HepG2 (cell line): ENCODE measurements around the gene ICE1. TPM values are rescaled to one million over a fixed set of nuclear protein-coding genes. Genes with fewer than 3 reads are reported as not detected.

Source experiments
- ATAC-seq: fragments of 200-7000 bp; cut with Tn5 transposase; 3 replicates; pipeline ENCODE4 v1.9.1; 2020; ENCODE audit warnings: mild to moderate bottlenecking, moderate library complexity
- BruUV-seq: library from RNA; stranded (reverse); fragments of 400-500 nt; replicated peaks from 2 replicates; lab custom pipeline; 2021; lab: Mats Ljungman, UMichigan
- CTCF ChIA-PET: fragments of 300-600 bp; formaldehyde crosslinking; extraction: SDS; loops from one replicate; lab custom pipeline; 2021; ENCODE audit warnings: low total read pairs, inconsistent platforms, low intra/inter-chr PET ratio; lab: Yijun Ruan, JAX
- POLR2A ChIA-PET: fragments of 350-600 bp; sonication (Branson Sonifier 250); formaldehyde crosslinking; loops from one replicate; lab custom pipeline; 2020; ENCODE audit warnings: antibody characterized with exemption, inconsistent platforms; lab: Yijun Ruan, JAX
- DNase-seq: peaks from one replicate; pipeline ENCODE4 v3.0.0-alpha.2; 2015; ENCODE audit warnings: low spot score
- FAIRE-seq: peaks from 3 replicates; lab custom pipeline; 2011; peaks lifted over from hg19 to GRCh38; lab: Jason Lieb, UNC
- H2AFZ ChIP-seq: one replicate; pipeline ENCODE4 v1.6.1; 2011; ENCODE audit warnings: low read length, inconsistent platforms
- H3K27ac ChIP-seq: fragments of 300-600 bp; 3 replicates; pipeline ENCODE4 v1.8.0; 2011; ENCODE audit warnings: mixed run types, mild to moderate bottlenecking, mixed read lengths, low read length, inconsistent platforms; ENCODE audit not compliant: insufficient read depth; ENCODE audit errors: extremely low read length
- H3K27me3 ChIP-seq, 2 experiments: fragments of 200-600 bp in 1 of 2; 2 replicates in 1 of 2; 3 replicates in 1 of 2; pipeline versions ENCODE4 v1.6.0 to v1.8.0; 2011; ENCODE audit warnings: low read length in 2 of 2, mild to moderate bottlenecking in 2 of 2, moderate library complexity in 2 of 2, inconsistent platforms in 1 of 2; ENCODE audit not compliant: insufficient read depth in 2 of 2, control insufficient read depth in 1 of 2
- H3K36me3 ChIP-seq, 2 experiments: fragments of 200-600 bp in 1 of 2; replicated peaks in 1 of 2; 2 replicates in 1 of 2; 3 replicates in 1 of 2; pipeline versions ENCODE4 v1.5.1 to v1.8.0; 2011; ENCODE audit warnings: low read length in 2 of 2, inconsistent platforms in 1 of 2; ENCODE audit not compliant: insufficient read depth in 2 of 2, control insufficient read depth in 1 of 2
- H3K4me1 ChIP-seq: 2 replicates; pipeline ENCODE4 v1.5.1; 2012; ENCODE audit warnings: low read length, inconsistent platforms; ENCODE audit not compliant: insufficient read depth
- H3K4me2 ChIP-seq: 2 replicates; pipeline ENCODE4 v1.6.0; 2011; ENCODE audit warnings: low read depth, low read length, inconsistent platforms
- H3K4me3 ChIP-seq, 3 experiments: fragments of 200-600 bp in 1 of 3; sonication (generic), shearing (Covaris generic) in 1 of 3; replicated peaks in 1 of 3; 2 replicates each; pipeline ENCODE4 v1.5.1; 2011 to 2016; ENCODE audit warnings: low read length in 3 of 3, inconsistent platforms in 2 of 3, low read depth in 2 of 3, mild to moderate bottlenecking in 2 of 3, control low read depth in 1 of 3, mixed read lengths in 1 of 3; ENCODE audit not compliant: insufficient read depth in 1 of 3
- H3K79me2 ChIP-seq: one replicate; pipeline ENCODE4 v1.6.1; 2011; ENCODE audit warnings: low read length, inconsistent platforms; ENCODE audit not compliant: insufficient read depth
- H3K9ac ChIP-seq: 2 replicates; pipeline ENCODE4 v1.6.0; 2011; ENCODE audit warnings: mild to moderate bottlenecking, low read depth, low read length, inconsistent platforms; ENCODE audit not compliant: insufficient read depth
- H3K9me3 ChIP-seq: 2 replicates; pipeline ENCODE4 v1.5.1; 2012; ENCODE audit warnings: mild to moderate bottlenecking, low read length
- H4K20me1 ChIP-seq: 2 replicates; pipeline ENCODE4 v1.6.0; 2011; ENCODE audit warnings: inconsistent platforms, mild to moderate bottlenecking, low read length, moderate library complexity; ENCODE audit not compliant: insufficient read depth
- DR1 ChIP-seq: sonication (generic); formaldehyde crosslinking; IDR thresholded peaks from 2 replicates; pipeline ENCODE4 v1.8.0; 2021; ENCODE audit warnings: mild to moderate bottlenecking, missing genetic modification reagents, inconsistent platforms
- ETV5 ChIP-seq: IDR thresholded peaks from 2 replicates; pipeline ENCODE4 v1.6.1; 2018; ENCODE audit warnings: missing biosample characterization, missing genetic modification reagents, inconsistent platforms, borderline replicate concordance
- FOXJ3 ChIP-seq: sonication (generic); formaldehyde crosslinking; IDR thresholded peaks from 2 replicates; pipeline ENCODE4 v1.4.0; 2020; ENCODE audit warnings: missing genetic modification reagents, mild to moderate bottlenecking, borderline replicate concordance
- LCORL ChIP-seq, 2 experiments: fragments of 450-650 bp in 1 of 2; sonication (generic) in 1 of 2; formaldehyde crosslinking in 1 of 2; IDR thresholded peaks; 2 replicates each; pipeline versions ENCODE4 v1.5.0 to v1.6.1; 2017 to 2020; ENCODE audit warnings: antibody characterized with exemption in 1 of 2, missing genetic modification reagents in 1 of 2
- MLLT10 ChIP-seq: sonication (generic); formaldehyde crosslinking; IDR thresholded peaks from 2 replicates; pipeline ENCODE4 v1.4.0; 2020; ENCODE audit warnings: missing genetic modification reagents
- MTF2 ChIP-seq: sonication (generic); formaldehyde crosslinking; IDR thresholded peaks from 2 replicates; pipeline ENCODE4 v1.5.0; 2020; ENCODE audit warnings: missing genetic modification reagents, borderline replicate concordance
- PHF5A ChIP-seq: IDR thresholded peaks from one replicate; pipeline ENCODE4 v1.6.1; 2018; ENCODE audit warnings: low read depth, missing genetic modification reagents; ENCODE audit not compliant: unreplicated experiment
- SP2 ChIP-seq: sonication (generic); formaldehyde crosslinking; IDR thresholded peaks from 2 replicates; pipeline ENCODE4 v1.5.1; 2020; ENCODE audit warnings: mild to moderate bottlenecking, missing genetic modification reagents
- ZFX ChIP-seq: sonication (generic); formaldehyde crosslinking; IDR thresholded peaks from 2 replicates; pipeline ENCODE4 v1.4.0; 2020; ENCODE audit warnings: mild to moderate bottlenecking, low read depth, missing genetic modification reagents, moderate library complexity
- ZNF432 ChIP-seq: sonication (generic); formaldehyde crosslinking; IDR thresholded peaks from 2 replicates; pipeline ENCODE4 v1.5.0; 2020; ENCODE audit warnings: missing genetic modification reagents, mild to moderate bottlenecking, borderline replicate concordance
- ZNF441 ChIP-seq: sonication (generic); formaldehyde crosslinking; IDR thresholded peaks from 2 replicates; pipeline ENCODE4 v1.7.0; 2021; ENCODE audit warnings: missing genetic modification reagents, borderline replicate concordance
- ZNF549 ChIP-seq: sonication (generic); formaldehyde crosslinking; IDR thresholded peaks from 2 replicates; pipeline ENCODE4 v1.5.0; 2020; ENCODE audit warnings: missing genetic modification reagents
- ZNF788 ChIP-seq: sonication (generic); formaldehyde crosslinking; IDR thresholded peaks from 2 replicates; pipeline ENCODE4 v1.5.0; 2020; ENCODE audit warnings: mild to moderate bottlenecking, missing genetic modification reagents, borderline replicate concordance
- WGBS: methylation state at CpG from one replicate; pipeline ENCODE4 v1.1.6; 2017; ENCODE audit warnings: low lambda C conversion rate; 5-methylcytosine and 5-hydroxymethylcytosine counted together
- in situ Hi-C: cut with HindIII; loops from 2 replicates; pipeline ENCODE4 v1.10.0; 2017; ENCODE audit warnings: low pct_unique_long_range_greater_than_20kb; ENCODE audit not compliant: extremely low pct_ligation_motif_present
- intact Hi-C: fragments of 100-400 bp; cut with micrococcal nuclease; formaldehyde crosslinking; loops from one replicate; pipeline ENCODE4 v1.10.0; 2022; ENCODE audit not compliant: unreplicated experiment
- polyA plus RNA-seq, 8 experiments: library from polyadenylated mRNA; depleted of rRNA in 3 of 8; stranded (reverse) in 7 of 8; unstranded in 1 of 8; fragments of >200 nt; fragmentation: Illumina TruSeq in 4 of 8; extraction: Trizol in 4 of 8; gene quantifications; 2 replicates each; pipeline versions ENCODE4 v1.2.1 to v1.2.3, GENCODE V29; 2011 to 2016; ENCODE audit warnings: low read depth in 4 of 8, missing spikeins in 1 of 8, mixed read lengths in 1 of 8; ENCODE audit not compliant: insufficient read depth in 1 of 8
- total RNA-seq, 5 experiments: library from RNA; depleted of rRNA; stranded (reverse); fragments of >200 nt; fragmentation: Illumina TruSeq; extraction: Trizol; gene quantifications; 2 replicates each; pipeline ENCODE4 v1.2.3, GENCODE V29; 2016; ENCODE audit warnings: low read depth in 1 of 5
- TF ChIP-seq, protein P1 (sequence below): sonication (generic); formaldehyde crosslinking; IDR thresholded peaks from 2 replicates; pipeline ENCODE4 v1.5.1; 2020; ENCODE audit warnings: mild to moderate bottlenecking, missing genetic modification reagents, moderate library complexity
- TF ChIP-seq, protein P2 (sequence below): sonication (generic); formaldehyde crosslinking; IDR thresholded peaks from 2 replicates; pipeline ENCODE4 v1.8.1; 2023; ENCODE audit warnings: mild to moderate bottlenecking, inconsistent platforms, moderate library complexity, missing genetic modification reagents, borderline replicate concordance
- TF ChIP-seq, protein P3 (sequence below): sonication (generic); formaldehyde crosslinking; IDR thresholded peaks from 2 replicates; pipeline ENCODE4 v1.8.0; 2022; ENCODE audit warnings: low read depth, missing genetic modification reagents
- TF ChIP-seq, protein P4 (sequence below): sonication (generic); formaldehyde crosslinking; IDR thresholded peaks from 2 replicates; pipeline ENCODE4 v1.5.0; 2020; ENCODE audit warnings: missing genetic modification reagents

Gene ICE1
- total and polyA plus RNA-seq, 2 of the 13 experiments (the other 11 are each of a cell fraction or from before 2014, with no cell fraction given), result 9.1 to 27.6 TPM

DNA sequence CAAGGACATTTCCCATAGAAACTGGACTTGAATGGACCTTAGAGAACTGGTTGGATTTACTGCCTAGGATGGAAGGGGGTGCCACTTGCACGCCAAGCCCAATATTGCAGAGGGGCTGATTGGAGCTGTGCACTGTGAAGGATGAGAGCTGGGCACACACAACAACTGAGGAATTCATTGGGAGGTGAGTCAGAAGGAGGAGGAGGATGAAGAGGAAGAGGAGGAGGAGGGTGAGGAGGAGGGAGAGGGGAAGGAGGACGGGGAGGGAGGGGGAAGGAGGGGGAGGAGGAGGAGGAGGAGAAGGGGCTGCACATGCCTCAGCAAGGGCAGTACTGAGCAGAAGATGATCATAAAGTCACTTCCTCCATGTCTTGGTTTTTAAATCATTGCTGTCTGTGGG, 5.7 kb upstream of the ICE1 start:
- CTCF ChIA-PET, result no interaction called here
- BruUV-seq, result no TSS peak
- DNase-seq (no peak), FAIRE-seq (no peak), ATAC-seq (no peak)
- Histone ChIP-seq H3K27me3 (no peaks in the 10 kb centered on the region), H4K20me1 (no peaks in the 10 kb centered on the region), H3K4me2 (no peak overlapping the region), H3K9ac (no peak overlapping the region), H3K9me3 (no peaks in the 10 kb centered on the region), H2AFZ (no peak overlapping the region), H3K27ac (no peak overlapping the region), H3K4me3 (no peak overlapping the region), H3K79me2 (no peaks in the 10 kb centered on the region), H3K4me1 (peaks cover 52% of the 10 kb centered on the region), H3K36me3 (no peaks in the 10 kb centered on the region)
- POLR2A ChIA-PET, result no interaction called here
- intact Hi-C loops, result no loop called here
- TF ChIP-seq DR1 (CRISPR knock-in tag) (no peak), ZNF432 (no peak), LCORL (IDR thresholded peaks at IDR 0.05) (no peak), LCORL (CRISPR knock-in tag; IDR thresholded peaks at IDR 0.05) (no peak), ETV5 (no peak), MLLT10 (CRISPR knock-in tag) (no peak), MTF2 (CRISPR knock-in tag) (no peak), ZFX (CRISPR knock-in tag) (no peak), ZNF788 (no peak), ZNF549 (CRISPR knock-in tag) (no peak), SP2 (CRISPR knock-in tag) (no peak), PHF5A (CRISPR knock-in tag) (no peak), ZNF441 (CRISPR knock-in tag) (no peak), FOXJ3 (CRISPR knock-in tag) (no peak)
- TF ChIP-seq, protein P1, sequence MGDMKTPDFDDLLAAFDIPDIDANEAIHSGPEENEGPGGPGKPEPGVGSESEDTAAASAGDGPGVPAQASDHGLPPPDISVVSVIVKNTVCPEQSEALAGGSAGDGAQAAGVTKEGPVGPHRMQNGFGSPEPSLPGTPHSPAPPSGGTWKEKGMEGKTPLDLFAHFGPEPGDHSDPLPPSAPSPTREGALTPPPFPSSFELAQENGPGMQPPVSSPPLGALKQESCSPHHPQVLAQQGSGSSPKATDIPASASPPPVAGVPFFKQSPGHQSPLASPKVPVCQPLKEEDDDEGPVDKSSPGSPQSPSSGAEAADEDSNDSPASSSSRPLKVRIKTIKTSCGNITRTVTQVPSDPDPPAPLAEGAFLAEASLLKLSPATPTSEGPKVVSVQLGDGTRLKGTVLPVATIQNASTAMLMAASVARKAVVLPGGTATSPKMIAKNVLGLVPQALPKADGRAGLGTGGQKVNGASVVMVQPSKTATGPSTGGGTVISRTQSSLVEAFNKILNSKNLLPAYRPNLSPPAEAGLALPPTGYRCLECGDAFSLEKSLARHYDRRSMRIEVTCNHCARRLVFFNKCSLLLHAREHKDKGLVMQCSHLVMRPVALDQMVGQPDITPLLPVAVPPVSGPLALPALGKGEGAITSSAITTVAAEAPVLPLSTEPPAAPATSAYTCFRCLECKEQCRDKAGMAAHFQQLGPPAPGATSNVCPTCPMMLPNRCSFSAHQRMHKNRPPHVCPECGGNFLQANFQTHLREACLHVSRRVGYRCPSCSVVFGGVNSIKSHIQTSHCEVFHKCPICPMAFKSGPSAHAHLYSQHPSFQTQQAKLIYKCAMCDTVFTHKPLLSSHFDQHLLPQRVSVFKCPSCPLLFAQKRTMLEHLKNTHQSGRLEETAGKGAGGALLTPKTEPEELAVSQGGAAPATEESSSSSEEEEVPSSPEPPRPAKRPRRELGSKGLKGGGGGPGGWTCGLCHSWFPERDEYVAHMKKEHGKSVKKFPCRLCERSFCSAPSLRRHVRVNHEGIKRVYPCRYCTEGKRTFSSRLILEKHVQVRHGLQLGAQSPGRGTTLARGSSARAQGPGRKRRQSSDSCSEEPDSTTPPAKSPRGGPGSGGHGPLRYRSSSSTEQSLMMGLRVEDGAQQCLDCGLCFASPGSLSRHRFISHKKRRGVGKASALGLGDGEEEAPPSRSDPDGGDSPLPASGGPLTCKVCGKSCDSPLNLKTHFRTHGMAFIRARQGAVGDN (CRISPR knock-in tag), result no peak
- TF ChIP-seq, protein P2, sequence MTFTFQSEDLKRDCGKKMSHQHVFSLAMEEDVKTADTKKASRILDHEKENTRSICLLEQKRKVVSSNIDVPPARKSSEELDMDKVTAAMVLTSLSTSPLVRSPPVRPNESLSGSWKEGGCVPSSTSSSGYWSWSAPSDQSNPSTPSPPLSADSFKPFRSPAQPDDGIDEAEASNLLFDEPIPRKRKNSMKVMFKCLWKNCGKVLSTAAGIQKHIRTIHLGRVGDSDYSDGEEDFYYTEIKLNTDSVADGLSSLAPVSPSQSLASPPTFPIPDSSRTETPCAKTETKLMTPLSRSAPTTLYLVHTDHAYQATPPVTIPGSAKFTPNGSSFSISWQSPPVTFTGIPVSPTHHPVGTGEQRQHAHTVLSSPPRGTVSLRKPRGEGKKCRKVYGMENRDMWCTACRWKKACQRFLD (CRISPR knock-in tag), result no peak
- TF ChIP-seq, protein P3, sequence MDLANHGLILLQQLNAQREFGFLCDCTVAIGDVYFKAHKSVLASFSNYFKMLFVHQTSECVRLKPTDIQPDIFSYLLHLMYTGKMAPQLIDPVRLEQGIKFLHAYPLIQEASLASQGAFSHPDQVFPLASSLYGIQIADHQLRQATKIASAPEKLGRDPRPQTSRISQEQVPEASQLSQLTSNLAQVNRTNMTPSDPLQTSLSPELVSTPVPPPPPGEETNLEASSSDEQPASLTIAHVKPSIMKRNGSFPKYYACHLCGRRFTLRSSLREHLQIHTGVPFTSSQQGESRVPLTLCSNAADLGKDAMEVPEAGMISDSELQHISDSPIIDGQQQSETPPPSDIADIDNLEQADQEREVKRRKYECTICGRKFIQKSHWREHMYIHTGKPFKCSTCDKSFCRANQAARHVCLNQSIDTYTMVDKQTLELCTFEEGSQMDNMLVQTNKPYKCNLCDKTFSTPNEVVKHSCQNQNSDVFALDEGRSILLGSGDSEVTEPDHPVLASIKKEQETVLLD, result no peak
- TF ChIP-seq, protein P4, sequence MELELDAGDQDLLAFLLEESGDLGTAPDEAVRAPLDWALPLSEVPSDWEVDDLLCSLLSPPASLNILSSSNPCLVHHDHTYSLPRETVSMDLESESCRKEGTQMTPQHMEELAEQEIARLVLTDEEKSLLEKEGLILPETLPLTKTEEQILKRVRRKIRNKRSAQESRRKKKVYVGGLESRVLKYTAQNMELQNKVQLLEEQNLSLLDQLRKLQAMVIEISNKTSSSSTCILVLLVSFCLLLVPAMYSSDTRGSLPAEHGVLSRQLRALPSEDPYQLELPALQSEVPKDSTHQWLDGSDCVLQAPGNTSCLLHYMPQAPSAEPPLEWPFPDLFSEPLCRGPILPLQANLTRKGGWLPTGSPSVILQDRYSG (CRISPR knock-in tag), result no peak
- in situ Hi-C loops, result loop anchor here (25.0 kb wide), 1 partner anchor 279 kb away; the partner anchor contains the start of gene ADAMTS16
- 83% methylated on average over 2 of the region's 2 CpGs for WGBS
